NCI-H1092 treated with DMSO at 0.1 percent for 48 hours (cell line): ENCODE data around the gene ITFG2.
"Not testable (repeated sequence)": the region's sequence is repeated elsewhere in the genome, so short reads cannot be mapped to it uniquely, and the experiment has no call there.

ENCODE experiments used
- DNase-seq: peaks from one replicate; lab custom pipeline; 2025; lab: John Stamatoyannopoulos, UW

The ITFG2 gene

GRCh38 chr12:2863402-2863801 lies 50.9 kb downstream of the ITFG2 start:
- DNase-seq, result not testable (repeated sequence)

GRCh38 chr12:2864198-2864597 lies 51.7 kb downstream of the ITFG2 start:
- no peak for DNase-seq

GRCh38 chr12:2868986-2869632 lies 56.6 kb downstream of the ITFG2 start:
- DNase-seq, result not testable (repeated sequence)
